GM18867 (cell line): ENCODE data around the gene UNC5A.

Experiments
- ATAC-seq: cut with Tn5 transposase; IDR thresholded peaks from one replicate; pipeline ENCODE4 v1.9.1; 2021; ENCODE audit warnings: mild to moderate bottlenecking, moderate library complexity; ENCODE audit not compliant: unreplicated experiment

Gene UNC5A

GRCh38 chr5:176819476-176819875 is 9.1 kb downstream of the UNC5A start:
- ATAC-seq, result no peak

DNA sequence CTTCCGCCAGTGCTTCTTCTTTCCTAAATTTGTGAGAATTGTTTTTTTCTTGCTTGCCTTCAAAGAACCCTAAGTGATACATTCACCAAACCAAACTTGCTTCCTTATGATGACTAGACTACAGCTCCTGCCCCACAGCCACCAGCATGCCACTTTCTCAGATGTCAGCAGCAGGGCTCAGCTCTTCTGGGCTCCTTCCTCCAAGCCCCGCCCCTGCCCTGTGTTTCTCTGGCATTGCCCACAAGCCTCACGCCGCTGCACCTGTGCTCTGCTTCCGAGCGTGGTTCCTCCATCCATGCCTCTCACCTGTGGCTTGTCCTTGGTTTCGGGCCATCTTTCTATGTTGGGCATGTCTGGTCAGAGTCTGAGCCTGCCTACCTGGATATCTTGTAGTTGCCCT is 10.6 kb downstream of the UNC5A start:
- ATAC-seq, result no peak

- no peak for ATAC-seq
Measured at GRCh38 chr5:176821441-176821840, 11.1 kb downstream of the UNC5A start.

GRCh38 chr5:176822041-176822792 is 11.9 kb downstream of the UNC5A start:
- no peak for ATAC-seq

- ATAC-seq, result no peak
Measured at GRCh38 chr5:176822793-176823481, 12.6 kb downstream of the UNC5A start.

DNA sequence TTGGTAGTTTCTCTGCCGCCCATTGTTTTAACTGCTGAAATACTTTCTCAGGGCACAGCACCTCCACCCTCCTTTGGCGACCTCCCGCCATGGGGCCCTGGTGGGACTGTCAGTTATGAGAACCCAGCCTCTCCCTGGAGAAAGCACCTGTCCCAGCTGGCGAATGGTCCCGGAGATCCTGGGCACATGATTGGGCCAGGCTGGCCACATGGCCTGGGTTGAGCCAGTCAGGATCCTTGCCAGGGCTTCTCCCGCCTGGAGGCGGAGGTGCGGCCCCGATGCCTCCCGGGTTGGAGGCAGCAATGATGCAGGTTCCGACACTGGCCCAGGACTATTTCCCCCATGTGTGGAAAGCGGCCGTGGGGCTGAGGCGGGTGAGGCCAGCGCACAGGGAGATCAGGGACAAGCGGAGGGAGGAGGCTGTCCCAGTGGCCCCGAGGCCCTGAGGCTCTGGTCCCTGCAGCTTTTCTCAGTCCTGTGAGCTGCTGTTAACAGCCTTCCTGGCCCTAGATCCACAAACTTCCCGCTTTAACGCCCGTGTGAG is 13.6 kb downstream of the UNC5A start:
- no peak for ATAC-seq

- no peak for ATAC-seq
Measured at GRCh38 chr5:176824604-176825003, 14.2 kb downstream of the UNC5A start.

DNA sequence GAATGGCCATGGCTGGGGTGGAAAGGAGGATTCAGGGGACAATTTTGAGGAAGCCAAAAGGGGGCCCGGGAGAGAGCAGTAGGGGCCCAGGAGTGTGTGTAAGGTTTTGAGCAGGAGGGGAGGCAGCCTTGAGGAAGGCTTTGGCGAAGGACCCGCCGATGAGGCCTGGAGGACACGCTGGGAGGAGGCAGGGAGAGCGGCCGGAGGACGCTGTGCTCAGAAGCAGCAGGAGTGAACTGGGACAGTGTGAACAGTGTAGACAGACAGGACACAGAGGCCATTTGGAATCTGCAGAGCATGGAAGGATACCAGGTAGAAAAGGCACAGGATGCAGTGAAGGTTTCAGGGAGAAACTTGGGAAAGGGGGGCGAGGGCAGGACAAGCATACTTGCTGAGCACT is 14.9 kb downstream of the UNC5A start:
- no peak for ATAC-seq

- no peak for ATAC-seq
Measured at GRCh38 chr5:176825957-176826356, 15.6 kb downstream of the UNC5A start.

DNA sequence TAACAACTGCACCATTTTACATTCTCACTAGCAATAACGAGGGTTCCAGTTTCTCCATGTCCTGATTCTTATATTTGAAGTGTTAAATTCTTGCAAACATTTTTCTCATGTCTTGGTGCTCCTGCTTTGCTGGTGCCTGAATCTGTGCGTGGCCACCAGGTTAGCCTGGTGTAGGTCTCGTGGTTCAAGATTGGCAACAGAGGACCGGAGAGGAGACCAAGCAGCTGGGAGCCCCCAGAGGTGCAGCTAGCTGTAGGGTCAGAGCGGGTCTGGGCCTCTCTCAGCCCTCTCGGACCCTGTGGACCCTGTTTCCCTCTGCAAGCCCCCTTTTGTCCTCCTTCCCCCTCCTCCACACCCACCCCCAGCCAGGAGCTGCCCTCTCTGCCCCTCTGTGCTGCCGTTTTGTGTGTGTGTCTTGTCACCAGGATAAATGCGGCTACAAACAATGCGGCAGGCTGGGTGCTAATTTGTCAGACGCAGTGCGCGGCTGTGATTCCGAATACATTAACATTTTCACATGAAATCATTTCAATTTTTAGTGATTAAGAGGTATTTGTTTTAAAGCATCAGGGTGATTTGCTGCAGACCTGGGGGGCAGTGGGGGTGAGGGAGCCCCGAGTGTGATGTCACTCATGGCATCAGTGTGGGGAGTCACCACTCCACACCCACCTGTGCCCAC is 17.5 kb downstream of the UNC5A start:
- ATAC-seq, result no peak

- no peak for ATAC-seq
Measured at GRCh38 chr5:176829320-176829719, 19.0 kb downstream of the UNC5A start.

- ATAC-seq, result no peak
Measured at GRCh38 chr5:176830422-176830994, 20.1 kb downstream of the UNC5A start.

- no peak for ATAC-seq
Measured at GRCh38 chr5:176830995-176831423, 20.6 kb downstream of the UNC5A start.

DNA sequence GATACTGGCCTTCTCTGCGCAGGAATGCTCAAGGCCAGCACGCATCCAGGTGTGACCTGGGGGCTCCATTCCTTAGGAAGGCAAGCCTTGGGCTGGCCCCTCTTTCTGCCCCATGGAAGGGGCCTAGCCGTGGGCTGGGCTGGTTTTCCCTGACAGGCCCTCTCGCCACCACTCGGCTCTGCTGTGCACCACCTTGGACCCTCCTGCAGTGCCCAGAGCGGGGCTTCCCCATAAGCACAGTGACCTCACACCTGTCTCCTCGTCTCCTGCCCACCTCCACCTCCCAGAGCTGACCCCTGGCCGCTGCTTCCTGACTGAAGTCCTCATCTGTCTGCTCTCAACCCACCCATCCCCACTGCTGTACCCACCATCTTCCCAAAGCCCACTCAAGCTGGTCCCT is 21.1 kb downstream of the UNC5A start:
- no peak for ATAC-seq

GRCh38 chr5:176832162-176832561 is 21.8 kb downstream of the UNC5A start:
- ATAC-seq, result no peak

GRCh38 chr5:176833286-176833685 is 22.9 kb downstream of the UNC5A start:
- ATAC-seq, result no peak

DNA sequence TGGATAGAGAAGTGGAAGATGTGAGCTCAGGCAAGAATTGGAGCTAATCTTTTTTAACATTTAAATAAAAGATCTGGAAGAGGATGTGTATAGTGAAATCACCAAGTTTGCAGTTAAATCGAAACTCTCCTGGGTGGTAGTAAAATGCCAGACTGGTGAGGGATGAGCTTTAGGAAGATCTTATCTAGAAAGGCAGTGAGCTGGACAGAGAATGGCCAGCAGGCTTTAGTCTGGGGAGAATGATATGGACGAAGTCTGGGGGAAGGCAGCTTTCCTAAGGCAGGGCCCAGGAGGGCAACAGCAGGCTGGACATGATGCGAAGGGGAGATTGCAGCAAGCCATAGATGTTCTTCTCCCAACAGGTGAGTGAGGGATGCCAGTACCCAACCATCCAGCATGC is 25.6 kb downstream of the UNC5A start:
- no peak for ATAC-seq

DNA sequence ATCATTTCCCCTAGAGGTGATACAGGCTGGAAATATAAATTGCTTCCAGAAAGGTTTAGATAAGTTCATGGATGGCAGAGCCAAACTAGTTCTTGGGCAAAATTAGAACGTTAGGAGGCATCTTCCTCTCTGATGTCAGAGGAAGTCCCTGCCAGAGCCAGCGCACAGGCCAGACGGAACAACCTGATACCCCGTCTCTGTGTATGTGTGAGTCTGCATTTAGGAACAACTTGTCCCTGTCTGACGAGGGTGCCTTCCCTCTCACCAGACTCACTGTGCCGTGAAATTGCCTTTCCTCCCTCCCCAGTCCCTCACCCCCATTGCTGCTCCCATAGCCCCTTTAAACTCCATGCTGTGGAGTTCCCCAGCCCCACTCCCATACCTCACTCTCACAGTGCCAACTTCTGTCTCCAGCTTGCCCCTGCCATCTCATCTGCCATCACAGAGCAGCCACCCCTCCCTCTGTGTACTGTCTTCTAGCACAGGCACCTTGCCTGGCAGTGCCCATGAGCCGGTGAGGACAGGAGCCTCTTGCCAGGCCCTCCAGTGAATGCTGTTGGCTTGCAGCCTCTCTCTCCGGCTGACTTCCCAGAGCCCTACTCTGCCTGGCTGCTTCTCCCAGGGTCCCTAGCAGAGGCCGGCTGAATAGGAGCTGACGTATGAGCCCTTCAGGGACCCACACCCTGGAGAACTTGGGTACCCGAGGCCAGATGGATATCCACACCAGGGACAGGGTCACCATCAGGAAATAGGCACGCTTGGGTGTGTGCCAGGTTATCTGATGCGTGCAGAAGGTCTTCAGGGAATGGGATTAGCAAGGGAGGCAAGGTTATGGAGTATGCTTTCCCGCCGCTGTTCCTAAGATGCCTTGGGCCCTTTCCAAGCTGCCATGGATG is 26.7 kb downstream of the UNC5A start:
- no peak for ATAC-seq

DNA sequence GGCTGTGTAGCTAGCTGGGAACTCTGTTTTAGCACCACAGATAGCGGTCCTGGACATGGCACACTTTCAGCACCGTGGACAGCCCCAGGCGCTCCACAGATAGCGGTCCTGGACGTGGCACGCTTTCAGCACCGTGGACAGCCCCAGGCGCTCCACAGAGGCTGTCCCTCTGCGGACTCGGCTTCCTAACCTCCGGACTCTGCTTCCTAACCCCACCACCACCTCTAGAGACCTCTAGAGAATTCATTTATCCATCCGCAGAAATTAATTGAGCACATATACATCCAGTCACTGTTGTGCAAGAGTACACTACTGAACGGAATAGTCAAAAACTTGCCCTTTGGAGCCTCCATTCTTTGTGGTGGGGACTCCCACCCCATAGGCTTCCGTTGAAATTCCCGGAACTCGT is 27.4 kb downstream of the UNC5A start:
- no peak for ATAC-seq

DNA sequence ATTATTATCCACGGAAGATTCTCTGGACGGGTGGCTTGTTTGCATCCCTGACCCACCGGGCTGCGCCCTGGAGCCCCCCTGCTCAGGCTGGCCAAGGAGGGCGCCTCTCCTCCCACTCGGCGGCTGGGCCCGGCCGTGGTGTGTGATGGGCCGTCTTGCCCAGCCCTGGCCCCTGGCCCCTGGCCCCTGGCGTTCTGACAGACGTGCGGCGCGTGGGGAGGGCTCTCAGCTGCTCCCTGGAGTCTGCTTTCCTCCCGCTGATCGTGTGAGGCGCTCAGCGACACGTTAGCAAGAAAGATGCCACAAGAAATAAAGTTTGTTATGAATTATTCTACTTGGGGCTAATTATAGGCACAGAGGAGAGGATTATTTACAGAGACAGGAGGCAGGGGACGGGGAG is 33.3 kb downstream of the UNC5A start:
- ATAC-seq, result no peak
